Measurements from ENCODE around the gene SORCS1.

Gene SORCS1

GRCh38 chr10:107163881-107164861, at the start of gene SORCS1:
TSS of gene SORCS1 (minus strand) at chr10:107164706.
- no peak for DNase-seq (ENCODE audit: low spot score)

DNA sequence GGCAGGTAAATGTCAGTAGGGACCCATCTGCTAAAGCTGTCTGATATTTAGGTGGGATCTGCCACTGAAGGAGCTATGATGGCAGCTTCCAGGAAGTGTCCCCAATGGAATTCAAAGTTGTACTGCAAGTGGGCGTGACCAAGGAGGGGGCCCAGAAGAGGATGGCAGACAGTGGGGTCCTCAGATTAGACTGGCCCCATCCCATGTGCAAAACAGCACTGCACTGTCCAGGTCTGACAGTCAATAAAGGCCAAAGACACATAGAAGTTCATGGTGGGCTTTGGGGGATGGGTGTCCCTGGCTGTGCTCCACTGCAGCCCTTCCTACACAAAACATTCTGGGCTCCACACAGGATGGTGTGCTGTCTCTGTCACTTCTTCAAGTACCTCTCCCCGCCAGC, 49.8 kb upstream of the SORCS1 start:
- no peak for DNase-seq (ENCODE audit: low spot score)

DNA sequence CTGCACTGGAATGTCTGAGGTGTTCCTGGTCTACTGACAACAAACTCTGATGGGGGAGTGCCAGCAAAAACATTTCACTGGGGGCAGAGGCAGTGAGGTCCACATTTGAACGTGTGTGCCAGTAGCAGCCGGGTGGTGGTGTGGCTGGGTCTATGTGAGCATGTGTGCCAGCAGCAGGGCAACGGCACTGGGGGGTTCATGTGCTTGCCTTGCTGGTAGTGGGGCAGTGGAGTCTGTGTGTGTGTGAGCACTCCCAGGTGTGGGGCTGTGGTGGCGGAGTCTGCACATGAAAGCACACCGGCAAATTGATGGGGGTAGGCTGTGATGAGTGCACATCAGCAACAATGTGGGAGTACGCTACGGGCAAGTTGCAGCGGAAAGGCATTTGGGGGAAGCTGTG, 49.4 kb upstream of the SORCS1 start:
- no peak for DNase-seq (ENCODE audit: low spot score)

DNA sequence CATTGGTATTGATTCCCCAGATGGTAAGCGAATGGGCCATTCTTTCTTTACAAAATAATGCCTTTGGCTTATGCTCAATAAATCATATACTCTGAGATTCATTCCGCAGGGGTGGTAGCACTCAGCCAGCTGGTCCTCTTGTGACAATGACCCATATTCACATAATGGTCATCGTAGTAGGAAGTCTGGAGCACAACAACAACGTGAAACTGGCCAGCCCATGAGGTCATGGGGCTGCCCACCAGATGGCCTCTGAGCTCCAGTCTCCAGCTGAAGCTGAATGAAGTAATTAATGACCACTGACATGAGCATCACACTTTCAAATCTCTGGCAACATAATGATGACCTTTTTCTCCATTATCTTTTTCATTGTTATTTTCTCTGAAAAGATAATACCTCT, 42.3 kb upstream of the SORCS1 start:
- peak; percentile 8 for DNase-seq (ENCODE audit: low spot score)

- no peak for DNase-seq (ENCODE audit: low spot score)
These were observed 5.0 kb upstream of the SORCS1 start for GRCh38 chr10:107169516-107169915.

DNA sequence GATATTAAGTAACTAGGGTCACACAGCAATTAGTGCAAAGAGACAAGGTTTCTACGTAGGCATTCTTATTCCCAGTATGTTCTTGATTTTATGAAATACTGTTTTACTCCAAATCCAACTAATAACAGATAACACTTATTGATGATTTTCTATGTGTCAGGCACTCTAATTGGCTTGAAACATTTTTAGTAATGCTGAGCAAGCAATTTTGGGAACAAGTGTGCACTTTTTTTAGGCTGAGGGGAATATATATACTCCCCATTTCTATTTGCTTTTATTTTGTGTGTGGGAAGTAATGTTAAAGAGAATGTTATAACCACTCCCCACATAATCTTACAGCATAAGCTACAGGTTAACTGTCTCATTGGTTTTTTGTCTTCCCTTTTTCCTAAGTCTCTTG, 4.2 kb upstream of the SORCS1 start:
- no peak for DNase-seq (ENCODE audit: low spot score)

DNA sequence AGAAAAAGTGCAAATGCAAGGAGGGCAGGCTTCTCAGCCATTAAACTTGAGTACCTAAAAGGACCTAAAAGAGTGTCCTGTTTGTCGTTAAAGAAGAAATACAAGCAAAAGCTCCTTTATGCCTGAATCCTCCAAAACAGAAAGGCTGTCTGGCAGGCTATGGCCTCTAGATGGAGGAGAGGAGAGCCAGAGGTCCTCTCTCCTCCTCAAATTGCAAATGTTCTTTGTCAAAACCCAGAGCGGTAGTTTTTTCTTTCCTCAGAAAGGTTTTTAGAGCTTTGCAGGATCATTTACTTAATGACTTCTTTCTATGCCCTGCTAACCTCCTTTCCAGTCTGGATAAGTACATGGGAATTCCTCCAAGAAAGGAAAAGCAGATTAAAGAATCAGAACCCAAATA, 1.9 kb upstream of the SORCS1 start:
- no peak for DNase-seq (ENCODE audit: low spot score)

DNA sequence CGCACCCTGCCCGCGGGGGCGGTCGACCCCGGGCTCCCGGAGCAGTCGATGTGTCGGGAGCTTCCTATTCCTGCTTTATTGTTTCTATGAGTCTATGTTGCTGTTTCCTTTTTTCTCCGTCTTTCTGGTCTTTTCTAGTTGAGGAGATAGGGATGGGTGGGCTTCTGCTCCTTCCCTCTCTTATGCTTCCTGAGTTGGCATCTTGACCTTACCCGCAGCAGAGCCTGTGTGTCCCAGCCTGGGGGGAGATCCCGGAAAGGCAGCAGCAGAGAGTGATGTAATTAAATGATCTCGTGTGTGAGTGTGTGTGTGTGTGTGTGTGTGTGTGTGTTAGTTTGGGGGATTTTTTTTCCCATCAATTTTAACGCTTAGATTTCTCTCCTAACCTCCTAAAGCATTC, 486 bp upstream of the SORCS1 start:
- no peak for DNase-seq (ENCODE audit: low spot score)

- peak; percentile 24 for DNase-seq (ENCODE audit: low spot score)
These were observed 1.2 kb downstream of the SORCS1 start for GRCh38 chr10:107163076-107163855.

GRCh38 chr10:107160866-107161265, 3.6 kb downstream of the SORCS1 start:
- DNase-seq (ENCODE audit: low spot score) = no peak

DNA sequence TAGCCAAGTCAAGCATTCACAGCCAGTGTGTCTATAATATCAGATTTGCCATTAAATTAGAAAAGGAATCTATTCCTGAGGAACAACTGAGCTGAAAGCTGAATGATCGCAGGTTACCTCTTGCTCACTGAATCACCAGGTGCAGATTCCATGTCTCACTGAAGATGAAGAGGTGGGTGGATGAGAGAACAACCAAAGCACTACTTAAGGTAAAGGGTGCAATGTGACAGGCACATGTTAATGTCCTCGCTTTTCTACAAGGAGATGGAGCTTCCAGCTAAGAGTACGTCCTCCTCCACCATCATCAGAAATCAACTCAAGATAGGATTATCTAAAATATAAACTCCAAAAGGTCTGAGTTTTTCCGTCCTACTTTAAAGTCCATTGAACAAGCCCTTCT, 4.6 kb downstream of the SORCS1 start:
- DNase-seq (ENCODE audit: low spot score) = no peak

- DNase-seq (ENCODE audit: low spot score) = no peak
These were observed 7.4 kb downstream of the SORCS1 start for GRCh38 chr10:107157071-107157470.

DNA sequence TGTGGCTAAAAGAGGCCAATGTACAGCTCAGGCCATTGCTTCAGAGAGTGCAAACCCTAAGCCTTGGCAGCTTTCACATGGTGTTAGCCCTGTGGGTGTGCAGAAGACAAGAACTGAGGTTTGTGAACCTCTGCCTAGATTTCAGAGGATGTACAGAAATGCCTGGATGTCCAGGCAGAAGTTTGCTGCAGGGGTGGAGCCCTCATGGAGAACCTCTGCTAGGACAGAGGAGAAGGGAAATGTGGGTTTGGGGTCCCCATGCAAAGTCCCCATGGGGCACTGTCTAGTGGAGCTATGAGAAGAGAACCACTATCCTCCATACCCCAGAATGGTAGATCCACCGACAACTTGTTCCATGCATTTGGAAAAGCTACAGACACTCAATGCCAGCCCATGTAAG, 12.4 kb downstream of the SORCS1 start:
- DNase-seq (ENCODE audit: low spot score) = no peak

DNA sequence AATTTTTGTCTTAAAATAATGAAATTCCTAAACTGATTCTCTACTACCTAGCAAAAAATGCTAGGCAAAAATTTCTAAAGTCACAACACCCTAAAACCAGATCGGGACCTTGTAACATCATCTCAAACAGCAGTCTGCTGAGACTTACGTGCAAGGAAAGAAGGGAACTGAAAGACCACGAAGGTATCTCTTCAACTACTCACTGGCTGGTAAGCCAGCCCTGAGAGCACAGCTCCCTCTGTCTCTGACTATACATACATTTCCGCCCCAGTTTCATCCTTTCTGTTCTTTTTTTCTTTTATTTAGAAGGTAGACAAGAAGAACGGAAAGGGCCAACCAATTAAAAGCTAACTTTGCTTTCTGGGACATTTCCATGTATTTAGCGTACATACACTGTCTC, 15.6 kb downstream of the SORCS1 start:
- no peak for DNase-seq (ENCODE audit: low spot score)

DNA sequence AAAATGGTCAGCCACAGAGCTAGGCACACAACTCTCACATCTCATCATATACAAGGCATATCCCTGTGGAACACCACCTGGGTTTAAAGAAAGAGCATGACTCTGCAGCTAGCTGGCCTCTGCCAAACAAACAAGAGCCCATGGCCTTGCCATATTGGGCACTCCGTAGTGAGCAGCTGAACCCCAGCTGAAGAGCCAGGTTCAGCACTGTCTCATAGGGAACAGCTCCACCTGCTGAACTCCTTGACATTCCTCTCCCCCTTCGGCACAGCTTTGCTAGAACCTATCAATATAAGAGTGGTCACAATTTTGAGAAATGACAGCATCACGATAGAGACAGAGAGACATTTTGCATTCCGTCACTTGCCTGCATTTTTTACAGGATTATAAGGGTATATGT, 20.0 kb downstream of the SORCS1 start:
- DNase-seq (ENCODE audit: low spot score) = no peak

- DNase-seq (ENCODE audit: low spot score) = no peak
These were observed 22.9 kb downstream of the SORCS1 start for GRCh38 chr10:107141524-107142061.

GRCh38 chr10:107139237-107139636, 25.3 kb downstream of the SORCS1 start:
- no peak for DNase-seq (ENCODE audit: low spot score)

GRCh38 chr10:107133656-107134055, 30.9 kb downstream of the SORCS1 start:
- DNase-seq (ENCODE audit: low spot score) = no peak

- DNase-seq (ENCODE audit: low spot score) = no peak
These were observed 35.5 kb downstream of the SORCS1 start for GRCh38 chr10:107129000-107129399.

GRCh38 chr10:107126512-107127065, 37.9 kb downstream of the SORCS1 start:
- DNase-seq (ENCODE audit: low spot score) = no peak

DNA sequence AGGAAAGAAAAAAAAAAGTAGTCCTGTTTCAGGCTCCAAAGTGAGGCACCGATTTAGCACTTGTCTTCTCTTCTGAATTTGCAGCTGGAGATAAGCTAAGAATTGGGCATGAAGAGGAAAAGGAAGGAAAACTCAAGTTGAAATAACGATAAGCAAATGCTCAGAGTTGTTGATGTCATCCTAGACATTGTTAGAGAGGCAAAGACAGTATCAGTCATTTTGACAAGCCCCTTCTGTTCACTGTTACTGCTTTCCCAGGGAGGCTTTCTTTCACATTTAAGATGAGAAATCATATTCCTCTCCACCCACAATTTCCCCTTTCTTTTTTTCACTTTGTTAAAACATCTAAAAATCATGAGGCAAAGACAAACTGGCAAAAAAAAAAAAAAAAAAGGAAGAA, 41.8 kb downstream of the SORCS1 start:
- DNase-seq (ENCODE audit: low spot score) = no peak

DNA sequence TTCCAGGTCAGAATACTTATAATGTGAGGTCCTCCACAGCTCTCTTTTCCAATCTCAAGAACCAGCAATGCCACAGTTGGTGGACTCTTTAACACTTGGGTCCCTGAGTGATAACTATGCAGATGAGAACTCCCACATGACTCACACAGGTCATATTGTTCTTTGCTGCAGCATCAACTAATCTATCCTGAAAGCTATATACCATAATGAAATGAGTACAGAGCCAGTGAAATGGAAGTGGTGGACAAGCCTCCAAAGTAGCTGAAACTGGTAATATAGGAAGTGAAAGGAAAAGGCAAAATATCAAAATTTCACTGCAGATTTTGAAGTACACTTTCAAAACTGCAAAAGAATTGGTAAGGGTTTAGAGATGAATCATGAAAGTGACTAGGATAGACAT, 45.6 kb downstream of the SORCS1 start:
- DNase-seq (ENCODE audit: low spot score) = no peak

All from pons (tissue), 1 donor.